Large intestine (tissue), 3 donors: ENCODE results near the gene CNPY1. TPM values are rescaled to one million over a fixed set of nuclear protein-coding genes. Genes with fewer than 3 reads are reported as not detected.

Experiments used
- DNase-seq, 2 donors: peaks; one replicate each; pipeline versions ENCODE4 v3.0.0 to v3.0.0-alpha.2; 2013
- H3K27ac ChIP-seq: one replicate; pipeline ENCODE4 v1.5.1; 2013; ENCODE audit warnings: low read length
- H3K27me3 ChIP-seq: 2 replicates; pipeline ENCODE4 v1.6.1; 2013; ENCODE audit warnings: low read length; ENCODE audit not compliant: control insufficient read depth, insufficient read depth
- H3K36me3 ChIP-seq: 2 replicates; pipeline ENCODE4 v1.6.1; 2013; ENCODE audit warnings: low read length; ENCODE audit not compliant: control insufficient read depth, insufficient read depth
- H3K4me1 ChIP-seq: one replicate; pipeline ENCODE4 v1.6.1; 2013; ENCODE audit warnings: low read length; ENCODE audit not compliant: control insufficient read depth, insufficient read depth
- H3K4me3 ChIP-seq: one replicate; pipeline ENCODE4 v1.5.1; 2013; ENCODE audit warnings: low read length
- H3K9me3 ChIP-seq: one replicate; pipeline ENCODE4 v1.6.1; 2013; ENCODE audit warnings: mild to moderate bottlenecking, low read depth, low read length, moderate library complexity; ENCODE audit not compliant: control insufficient read depth
- WGBS: methylation state at CpG from one replicate; pipeline ENCODE4 v1.1.5; 2013; ENCODE audit warnings: low lambda C conversion rate; ENCODE audit not compliant: insufficient coverage; 5-methylcytosine and 5-hydroxymethylcytosine counted together
- polyA plus RNA-seq: library from polyadenylated mRNA; unstranded; fragments of 120-200 nt; gene quantifications from one replicate; pipeline ENCODE4 v1.2.1, GENCODE V29; 2013

CNPY1 gene
- polyA plus RNA-seq, 1 donor, result not detected

DNA sequence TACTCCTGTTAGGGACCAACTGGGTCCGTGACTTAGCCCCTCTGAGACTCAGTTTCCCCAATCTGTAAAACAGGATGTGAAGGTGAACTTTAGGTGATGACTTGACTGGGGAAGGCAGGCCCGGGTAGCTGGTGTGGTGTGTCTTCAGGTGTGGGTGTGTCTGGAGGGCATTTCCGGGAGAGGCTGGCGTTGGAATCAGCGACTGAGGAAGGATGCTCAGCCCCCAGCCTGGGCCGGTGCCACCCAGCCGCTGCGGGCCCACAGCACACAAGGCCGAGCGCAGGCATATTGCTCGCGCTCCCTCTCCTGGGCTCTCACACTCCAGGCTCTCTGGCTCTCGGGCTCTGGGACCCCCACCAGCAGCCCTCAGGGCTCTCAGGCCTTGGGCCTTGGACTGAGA, 31.7 kb upstream of the CNPY1 start:
- no CpG with 5 or more reads among the region's 13 CpGs for WGBS
- no peak for DNase-seq

DNA sequence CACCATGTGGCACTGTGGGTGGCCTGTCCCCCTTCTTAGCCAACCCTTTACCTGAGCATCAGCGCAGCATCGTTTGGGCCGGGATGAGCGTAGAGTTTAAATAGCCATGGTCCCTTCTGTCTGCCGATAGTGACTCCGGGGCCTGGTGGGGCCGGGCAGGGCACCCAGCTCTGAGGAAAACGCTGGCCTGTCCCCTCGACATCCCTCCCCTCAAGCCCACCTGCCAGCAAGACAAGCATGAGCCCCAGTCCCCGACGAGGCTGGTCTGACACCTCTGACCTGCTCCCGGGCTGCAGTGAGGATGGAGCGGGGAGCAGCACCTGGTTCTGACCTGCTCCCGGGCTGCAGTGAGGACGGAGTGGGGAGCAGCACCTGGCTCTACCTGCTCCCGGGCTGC, 31.1 kb upstream of the CNPY1 start:
- Histone ChIP-seq H3K27ac (no peak overlapping the region), H3K27me3 (peaks cover 11% of the 10 kb centered on the region), H3K36me3 (no peaks in the 10 kb centered on the region), H3K4me3 (no peak overlapping the region), H3K9me3 (no peaks in the 10 kb centered on the region), H3K4me1 (peaks cover 2% of the 10 kb centered on the region)
- no peak for DNase-seq
- WGBS, result no CpG with 5 or more reads among the region's 16 CpGs

More for the DNA sequence above, 31.7 kb upstream of the CNPY1 start:
- Histone ChIP-seq H3K27ac (no peak overlapping the region), H3K4me3 (no peak overlapping the region), H3K9me3 (no peaks in the 10 kb centered on the region), H3K36me3 (no peaks in the 10 kb centered on the region), H3K27me3 (peaks cover 9% of the 10 kb centered on the region), H3K4me1 (peaks cover 2% of the 10 kb centered on the region)

DNA sequence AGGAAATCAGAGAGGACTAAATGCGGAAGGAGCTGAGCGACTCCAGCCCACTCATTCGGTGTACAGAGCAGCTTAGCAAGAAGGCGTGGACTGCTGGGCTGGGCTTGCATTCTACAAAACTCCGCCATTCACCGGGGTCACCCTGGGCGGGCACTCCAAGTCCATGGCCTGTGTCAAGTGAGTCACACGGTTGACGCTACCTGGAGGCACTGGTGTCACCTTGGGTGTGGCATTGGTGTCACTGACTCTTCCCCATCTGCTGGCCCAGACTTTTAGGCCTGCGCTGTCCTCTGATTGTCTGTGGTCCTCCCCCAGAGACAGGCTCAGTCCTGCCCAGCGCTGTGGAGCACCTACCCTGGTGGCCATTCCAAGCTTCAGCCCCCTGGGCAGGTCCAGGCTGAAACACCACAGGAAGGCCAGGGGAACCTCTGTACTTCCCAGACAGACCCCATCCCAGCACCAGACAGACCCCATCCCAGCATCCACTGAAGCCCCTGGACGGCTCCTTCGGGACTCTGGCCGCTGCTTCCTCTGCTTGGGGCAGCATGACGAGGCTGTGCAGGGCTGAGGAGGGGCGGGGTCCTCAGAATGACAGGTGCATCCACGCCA, 30.6 kb upstream of the CNPY1 start:
- WGBS, result no CpG with 5 or more reads among the region's 17 CpGs
- DNase-seq, result peak in 1 of 2 donors; percentile 53
- H3K27ac ChIP-seq, result no peak overlapping the region

DNA sequence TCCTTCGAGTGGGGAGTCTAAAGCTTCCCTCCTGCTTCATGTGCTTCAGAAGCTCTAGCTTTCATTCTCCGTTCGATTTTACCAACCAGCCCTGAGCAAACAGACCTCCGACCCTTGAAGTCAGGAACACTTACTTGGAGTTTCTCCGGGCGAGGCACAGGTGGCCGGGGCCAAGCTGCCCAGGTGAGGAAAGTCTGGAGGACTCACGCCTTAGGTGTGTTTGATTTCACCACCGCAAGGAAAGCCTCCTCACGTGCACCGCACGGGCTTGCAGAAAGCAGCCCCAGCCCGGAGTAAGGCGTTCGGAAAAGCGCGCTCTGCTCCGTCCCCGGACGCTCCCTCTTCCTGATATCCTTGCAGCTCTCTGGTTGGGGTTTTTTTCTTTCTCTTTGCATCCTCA, 30.1 kb upstream of the CNPY1 start:
- DNase-seq, result peak; percentile 50 to 64
- H3K4me1 ChIP-seq, result peaks cover 2% of the 10 kb centered on the region
- no peak overlapping the region for H3K27ac ChIP-seq
- no peaks in the 10 kb centered on the region for H3K9me3 ChIP-seq
- 80% methylated on average over 1 of the region's 20 CpGs for WGBS
- peaks cover 13% of the 10 kb centered on the region for H3K27me3 ChIP-seq
- H3K36me3 ChIP-seq, result no peaks in the 10 kb centered on the region
- H3K4me3 ChIP-seq, result no peak overlapping the region

More for the DNA sequence above, 30.6 kb upstream of the CNPY1 start:
- Histone ChIP-seq H3K4me1 (peaks cover 2% of the 10 kb centered on the region), H3K27me3 (peaks cover 10% of the 10 kb centered on the region), H3K9me3 (no peaks in the 10 kb centered on the region), H3K36me3 (no peaks in the 10 kb centered on the region), H3K4me3 (no peak overlapping the region)

DNA sequence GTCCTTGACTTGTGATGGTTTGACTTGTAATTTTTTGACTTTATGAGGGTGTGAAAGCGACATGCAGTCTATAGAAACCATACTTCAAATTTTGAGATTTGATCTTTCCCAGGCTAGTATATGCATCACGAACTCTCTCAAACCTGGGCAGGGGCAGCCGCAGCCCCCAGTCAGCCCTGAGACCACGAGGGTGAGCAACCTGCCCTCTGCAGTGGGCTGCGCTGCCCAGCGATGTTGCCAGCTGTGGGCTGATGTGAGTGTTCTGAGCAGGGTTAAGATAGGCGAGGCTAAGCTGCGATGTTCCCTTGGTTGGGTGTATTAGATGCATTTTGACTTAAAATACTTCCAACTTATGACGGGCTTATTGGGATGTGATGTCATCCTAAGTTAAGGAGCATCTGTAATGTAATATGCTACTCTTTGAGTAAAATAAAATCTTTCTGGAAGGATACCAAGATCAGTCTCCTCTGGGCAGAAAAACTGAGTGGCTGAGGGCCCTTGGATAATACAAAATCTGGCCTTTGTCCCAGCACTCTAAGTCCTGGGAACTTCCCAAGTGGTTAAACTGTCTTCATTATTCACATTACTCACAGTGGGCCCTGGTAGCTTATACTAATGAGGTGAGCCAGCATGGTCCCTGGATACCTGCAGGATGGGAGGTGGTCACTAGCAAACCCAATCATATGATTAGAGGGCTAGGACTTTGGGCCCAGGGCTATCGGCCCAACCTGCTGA, 28.4 kb upstream of the CNPY1 start:
- WGBS, result no CpG with 5 or more reads among the region's 10 CpGs

DNA sequence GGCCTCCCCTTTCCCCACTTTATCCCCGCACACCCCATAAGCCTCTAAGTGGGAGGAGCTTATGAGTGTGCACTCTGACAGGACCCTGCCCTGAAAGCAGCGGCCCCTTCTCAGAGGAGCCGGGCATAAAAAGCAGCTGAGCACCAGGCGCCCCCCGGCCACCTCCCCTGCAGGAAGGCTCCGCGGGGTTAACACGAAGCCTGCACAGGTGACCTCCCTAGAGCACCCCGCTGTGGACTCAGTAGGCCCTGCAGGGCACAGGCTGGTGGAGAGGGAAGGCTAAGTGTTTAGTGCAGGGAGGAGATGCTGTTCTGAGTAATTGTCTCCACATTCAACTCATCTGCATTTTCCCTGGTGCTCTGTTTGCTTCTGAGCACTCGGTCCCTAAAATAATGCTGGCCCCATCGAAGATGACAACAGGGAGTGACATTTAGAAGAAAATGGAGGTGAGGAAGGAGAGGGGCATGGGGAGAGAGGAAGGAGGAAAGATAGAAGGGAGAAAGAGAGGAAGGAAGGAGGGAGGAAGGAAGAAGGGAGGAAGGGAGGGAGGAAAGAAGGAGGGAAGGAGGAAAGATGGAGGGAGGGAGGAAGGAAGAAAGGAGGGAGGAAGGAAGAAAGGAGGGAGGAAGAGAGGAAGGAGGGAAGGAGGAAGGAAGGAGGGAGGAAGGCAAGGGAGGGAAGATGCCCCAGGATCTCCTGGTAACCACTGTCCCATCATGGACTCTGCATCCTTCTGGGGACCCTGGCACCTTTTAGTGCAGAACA, 25.4 kb upstream of the CNPY1 start:
- Histone ChIP-seq H3K4me1 (peaks cover 2% of the 10 kb centered on the region), H3K27me3 (peaks cover 12% of the 10 kb centered on the region), H3K36me3 (no peaks in the 10 kb centered on the region), H3K9me3 (no peaks in the 10 kb centered on the region), H3K4me3 (no peak overlapping the region), H3K27ac (no peak overlapping the region)
- no peak for DNase-seq
- 73% methylated on average over 2 of the region's 11 CpGs for WGBS

More for the DNA sequence above, 28.4 kb upstream of the CNPY1 start:
- Histone ChIP-seq H3K4me3 (no peak overlapping the region), H3K4me1 (peaks cover 2% of the 10 kb centered on the region), H3K36me3 (no peaks in the 10 kb centered on the region), H3K9me3 (no peaks in the 10 kb centered on the region), H3K27me3 (peaks cover 11% of the 10 kb centered on the region), H3K27ac (no peak overlapping the region)
- DNase-seq, result no peak

DNA sequence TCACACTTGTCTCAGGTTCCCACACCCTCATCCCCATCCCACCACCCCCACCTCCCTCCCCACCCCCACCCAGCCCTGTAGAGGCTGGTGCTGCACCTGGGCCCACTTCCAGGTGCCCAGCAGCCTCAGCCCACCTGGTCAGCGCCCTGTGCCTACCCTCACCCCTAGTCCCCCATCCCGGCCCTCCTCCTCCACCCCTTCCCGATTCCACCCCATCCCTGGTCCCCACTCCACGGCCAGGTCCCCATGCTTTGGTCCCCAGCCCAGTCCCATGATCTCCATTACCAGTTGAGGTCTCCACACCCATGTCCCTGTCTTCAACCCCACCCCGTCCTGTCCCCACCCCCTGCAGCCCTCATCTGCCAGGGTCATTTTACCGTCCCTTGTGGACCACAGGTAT, 24.6 kb upstream of the CNPY1 start:
- no peaks in the 10 kb centered on the region for H3K9me3 ChIP-seq
- no peak for DNase-seq
- no CpG with 5 or more reads among the region's 6 CpGs for WGBS
- no peak overlapping the region for H3K27ac ChIP-seq
- no peak overlapping the region for H3K4me3 ChIP-seq
- no peaks in the 10 kb centered on the region for H3K36me3 ChIP-seq
- H3K4me1 ChIP-seq, result no peaks in the 10 kb centered on the region
- H3K27me3 ChIP-seq, result peaks cover 12% of the 10 kb centered on the region

DNA sequence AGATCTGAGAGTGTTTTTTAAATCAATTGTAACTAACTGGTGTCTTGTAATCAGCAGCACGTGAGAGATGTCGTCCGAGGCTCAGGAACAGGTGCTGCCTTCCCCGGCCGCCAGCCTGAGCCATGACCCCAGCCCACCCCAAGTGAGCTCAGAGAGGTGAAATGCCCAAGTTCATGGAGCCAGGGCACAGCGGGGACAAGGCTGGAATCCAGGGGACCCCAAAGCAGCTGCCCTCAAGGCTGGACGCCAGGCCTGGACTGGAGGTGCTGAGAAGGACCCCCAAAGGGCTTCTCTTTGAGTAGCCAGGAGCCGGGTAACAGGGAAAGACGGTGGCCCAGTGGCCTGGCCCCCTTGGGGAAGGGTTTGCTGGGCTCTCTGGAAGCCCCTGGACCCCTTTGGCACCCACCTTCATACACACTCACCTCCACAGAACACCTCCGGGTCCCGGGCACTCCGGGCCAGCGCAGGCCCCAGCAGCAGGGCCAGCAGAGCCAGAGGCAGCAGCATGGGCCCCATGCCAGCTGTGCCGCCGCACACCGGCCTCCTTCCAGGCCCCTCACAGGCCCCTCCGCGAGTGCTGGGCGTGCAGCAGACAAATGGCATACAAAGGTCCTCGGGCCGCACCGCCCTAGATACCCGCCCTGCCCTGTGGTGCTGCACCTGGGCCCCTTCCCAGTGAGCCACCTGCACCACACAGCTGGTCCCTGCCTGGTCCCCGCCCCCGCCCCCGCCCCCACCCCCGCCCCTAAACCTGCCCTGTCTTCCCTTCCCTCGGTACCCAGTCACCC, 24.0 kb upstream of the CNPY1 start:
- no peak for DNase-seq
- H3K4me1 ChIP-seq, result no peaks in the 10 kb centered on the region
- no peaks in the 10 kb centered on the region for H3K36me3 ChIP-seq
- H3K27ac ChIP-seq, result no peak overlapping the region
- peaks cover 12% of the 10 kb centered on the region for H3K27me3 ChIP-seq
- H3K4me3 ChIP-seq, result no peak overlapping the region
- H3K9me3 ChIP-seq, result no peaks in the 10 kb centered on the region
- WGBS, result no CpG with 5 or more reads among the region's 28 CpGs

DNA sequence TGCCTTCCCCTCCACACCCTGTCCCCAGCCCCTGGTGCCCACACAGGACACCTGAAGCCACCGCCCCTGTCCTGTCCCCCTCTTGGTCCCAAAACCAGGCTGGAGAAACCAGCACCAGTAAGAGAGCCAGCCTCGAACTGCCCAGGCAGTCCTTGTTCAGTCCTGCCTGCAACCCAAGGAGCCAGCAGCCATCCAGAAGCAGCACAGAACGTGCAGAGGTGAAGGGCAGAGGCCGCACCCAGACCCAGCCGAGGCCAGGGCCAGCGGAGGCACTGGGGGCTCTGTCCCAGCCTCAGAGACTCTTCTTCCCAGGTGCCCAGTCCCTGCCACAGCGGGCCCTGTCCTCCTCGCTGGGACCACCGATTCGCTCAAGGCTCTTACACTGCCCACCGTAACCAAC, 23.3 kb upstream of the CNPY1 start:
- H3K4me1 ChIP-seq, result no peaks in the 10 kb centered on the region
- DNase-seq, result no peak
- H3K4me3 ChIP-seq, result no peak overlapping the region
- no peaks in the 10 kb centered on the region for H3K36me3 ChIP-seq
- H3K9me3 ChIP-seq, result no peaks in the 10 kb centered on the region
- peaks cover 12% of the 10 kb centered on the region for H3K27me3 ChIP-seq
- no CpG with 5 or more reads among the region's 11 CpGs for WGBS
- no peak overlapping the region for H3K27ac ChIP-seq
